ENCODE data around the gene BEND6.

GRCh38 chr6:57038906-57039305, 84.0 kb downstream of the BEND6 start:
- no peak for TF ChIP-seq POLR2A (IDR thresholded peaks at IDR 0.05)
- no peak for TF ChIP-seq CTCF (IDR thresholded peaks at IDR 0.05)
- TF ChIP-seq EP300 (IDR thresholded peaks at IDR 0.05) = no peak
